ES-I3 (cell line): ENCODE results near the gene NPHP4.

Source experiments
- H3K36me3 ChIP-seq: 2 replicates; pipeline ENCODE4 v1.6.1; 2013; ENCODE audit warnings: mild to moderate bottlenecking, low read length, control low read depth, moderate library complexity; ENCODE audit not compliant: insufficient read depth
- H3K4me1 ChIP-seq: 2 replicates; pipeline ENCODE4 v1.6.1; 2013; ENCODE audit warnings: mild to moderate bottlenecking, control low read depth, low read length; ENCODE audit not compliant: insufficient read depth
- H3K9ac ChIP-seq: 2 replicates; pipeline ENCODE4 v1.6.1; 2013; ENCODE audit warnings: low read depth, mild to moderate bottlenecking, low read length, moderate library complexity
- H3K9me3 ChIP-seq: 2 replicates; pipeline ENCODE4 v1.6.1; 2013; ENCODE audit warnings: mild to moderate bottlenecking, low read length, moderate library complexity; ENCODE audit not compliant: control insufficient read depth, insufficient read depth

NPHP4 gene

GRCh38 chr1:5815716-5816115 is 176.5 kb downstream of the NPHP4 start:
- no peaks in the 10 kb centered on the region for H3K9me3 ChIP-seq
- H3K4me1 ChIP-seq, result no peaks in the 10 kb centered on the region
- H3K9ac ChIP-seq, result no peak overlapping the region
- no peaks in the 10 kb centered on the region for H3K36me3 ChIP-seq

- Histone ChIP-seq H3K9ac (no peak overlapping the region), H3K9me3 (no peaks in the 10 kb centered on the region), H3K4me1 (no peaks in the 10 kb centered on the region), H3K36me3 (no peaks in the 10 kb centered on the region)
These were observed 177.0 kb downstream of the NPHP4 start for GRCh38 chr1:5815211-5815610.

DNA sequence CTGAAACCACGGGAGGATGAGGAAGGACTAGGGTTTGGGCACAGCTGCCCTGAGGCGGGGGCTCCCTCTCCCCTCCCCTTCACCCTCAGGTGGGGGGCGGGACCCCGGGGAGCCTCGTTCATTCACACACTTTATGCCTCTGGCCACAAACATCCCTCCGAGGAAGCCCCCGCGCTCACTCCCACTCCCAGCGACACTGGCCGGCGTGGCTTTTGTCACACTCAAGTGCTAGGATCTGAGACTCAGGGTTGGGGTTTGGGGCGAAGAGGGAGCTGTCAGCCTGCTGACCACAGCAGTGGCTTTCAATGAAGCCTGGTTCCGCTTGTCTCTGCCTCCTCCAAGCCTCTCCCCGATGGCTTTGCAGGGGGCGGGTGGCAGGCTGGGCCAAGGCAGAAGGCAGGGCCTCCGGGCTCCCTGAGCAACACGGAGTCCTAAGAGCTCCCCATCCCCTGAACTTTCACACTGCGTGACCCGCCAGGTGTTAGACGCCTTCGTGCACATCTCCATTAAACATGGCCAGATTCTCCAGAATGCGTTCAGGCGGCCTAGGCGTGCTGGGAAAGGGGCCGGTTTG is 178.1 kb downstream of the NPHP4 start:
- Histone ChIP-seq H3K4me1 (no peaks in the 10 kb centered on the region), H3K9me3 (no peaks in the 10 kb centered on the region), H3K36me3 (no peaks in the 10 kb centered on the region), H3K9ac (no peak overlapping the region)

- H3K9ac ChIP-seq, result no peak overlapping the region
- no peaks in the 10 kb centered on the region for H3K9me3 ChIP-seq
- H3K4me1 ChIP-seq, result no peaks in the 10 kb centered on the region
- no peaks in the 10 kb centered on the region for H3K36me3 ChIP-seq
These were observed 178.7 kb downstream of the NPHP4 start for GRCh38 chr1:5813480-5813879.
